ENCODE data around the gene NHS. TPM values are rescaled to one million over a fixed set of nuclear protein-coding genes. Genes with fewer than 3 reads are reported as not detected.

The NHS gene
- total RNA-seq, 1 experiment from 2014 or later, result 5.7 TPM

GRCh38 chrX:17559728-17560379, 184.9 kb downstream of the NHS start (continued):
- TF ChIP-seq YY1 (IDR thresholded peaks at IDR 0.05; ENCODE audit: extremely low read depth, insufficient replicate concordance, low read depth, low read length) (no peak), CBX3 (IDR thresholded peaks at IDR 0.05; ENCODE audit: low read depth) (no peak), SIN3A (IDR thresholded peaks at IDR 0.05; ENCODE audit: low read depth) (no peak)

GRCh38 chrX:17560385-17560784, 185.4 kb downstream of the NHS start:
- H3K4me1 ChIP-seq (ENCODE audit: control insufficient read depth in 1 of 2, insufficient read depth in 2 of 2, low read length in 2 of 2), result peaks cover 20 to 28% of the 10 kb centered on the region in 2 experiments
- RAD21 ChIA-PET (ENCODE audit: low non-redundant PET in 1 of 2, low total read pairs in 2 of 2, uncharacterized antibody in 2 of 2, unreplicated experiment in 2 of 2), result no interaction called here
- no peak for TF ChIP-seq SIN3A (IDR thresholded peaks at IDR 0.05; ENCODE audit: low read depth)
- TF ChIP-seq EZH2phosphoT487 (IDR thresholded peaks at IDR 0.05; ENCODE audit: borderline replicate concordance), result no peak
- no peak for TF ChIP-seq EGR1 (IDR thresholded peaks at IDR 0.05; ENCODE audit: low read depth)
- TF ChIP-seq MAX (IDR thresholded peaks at IDR 0.05), result 0 out of 2 replicates have a peak, but pooled peaks have one; percentile 17
- no peak for TF ChIP-seq FOSL1 (IDR thresholded peaks at IDR 0.05; ENCODE audit: low read depth)
- no peak for TF ChIP-seq YY1 (IDR thresholded peaks at IDR 0.05; ENCODE audit: extremely low read depth, insufficient replicate concordance, low read depth, low read length)
- no peak for TF ChIP-seq ZFX (IDR thresholded peaks at IDR 0.05)
- no peak for TF ChIP-seq POLR2AphosphoS5 (IDR thresholded peaks at IDR 0.05; ENCODE audit: low read depth, low read length)
- TF ChIP-seq POLR2A (IDR thresholded peaks at IDR 0.05; ENCODE audit: borderline replicate concordance, extremely low read depth, insufficient read depth, insufficient read length), result no peak
- peak overlapping the region; percentile 60 for H3K4me2 ChIP-seq (ENCODE audit: low read length)
- POLR2A ChIA-PET, result no interaction called here
- peak; percentile 61 for ATAC-seq
- intact Hi-C loops (cut with micrococcal nuclease), result no loop called here
- H3K9me3 ChIP-seq (ENCODE audit: control insufficient read depth in 1 of 2, insufficient read depth in 1 of 2, low read depth in 1 of 2, low read length in 2 of 2), result no peaks in the 10 kb centered on the region
- H3K27ac ChIP-seq (ENCODE audit: low read depth, low read length), result peak overlapping the region; percentile 52
- no TSS peak for BruUV-seq (replicated peaks)
- CTCF ChIA-PET, result no interaction called here
- peak overlapping the region in 1 of 2 experiments; percentile 39; a peak in 1 of 4 replicates for H3K4me3 ChIP-seq (replicated peaks in 1 of 2; ENCODE audit: low read depth in 1 of 2, low read length in 2 of 2)
- no peak overlapping the region for H2AFZ ChIP-seq (ENCODE audit: low read depth, low read length, poor library complexity, severe bottlenecking)
- H3K27me3 ChIP-seq (ENCODE audit: insufficient read depth, low read length), result no peaks in the 10 kb centered on the region
- H3K36me3 ChIP-seq (ENCODE audit: control insufficient read depth in 1 of 2, insufficient read depth in 2 of 2, low read length in 2 of 2), result no peaks in the 10 kb centered on the region
- H3K9ac ChIP-seq (ENCODE audit: low read length), result 0 out of 2 replicates have a peak overlapping the region, but pooled peaks have one; percentile 14
- H3K9me2 ChIP-seq (ENCODE audit: insufficient read depth), result no peaks in the 10 kb centered on the region
- no peaks in the 10 kb centered on the region for H3K79me2 ChIP-seq (ENCODE audit: insufficient read depth, low read length)
- no peak for DNase-seq (ENCODE audit: low read depth, low spot score)
- H4K20me1 ChIP-seq (ENCODE audit: insufficient read depth), result no peaks in the 10 kb centered on the region
